ENCODE results near the gene EHD2.

EHD2 gene

GRCh38 chr19:47673426-47673825 is 39.8 kb upstream of the EHD2 start:
- no peak for TF ChIP-seq CTCF (conservative IDR thresholded peaks at IDR 0.05; ENCODE audit: control insufficient read depth, insufficient read depth, low read depth, low read length)
- DNase-seq (ENCODE audit: low read depth) = no peak

GRCh38 chr19:47674548-47674947 is 38.7 kb upstream of the EHD2 start:
- TF ChIP-seq CTCF (conservative IDR thresholded peaks at IDR 0.05; ENCODE audit: control insufficient read depth, insufficient read depth, low read depth, low read length) = no peak
- no peak overlapping the region for H3K4me3 ChIP-seq (ENCODE audit: control insufficient read depth, low read depth, low read length)
- DNase-seq (ENCODE audit: low read depth) = no peak

More at GRCh38 chr19:47673426-47673825, 39.8 kb upstream of the EHD2 start:
- no peak overlapping the region for H3K4me3 ChIP-seq (ENCODE audit: control insufficient read depth, low read depth, low read length)

- no peak for DNase-seq (ENCODE audit: low read depth)
- no peak overlapping the region for H3K4me3 ChIP-seq (ENCODE audit: control insufficient read depth, low read depth, low read length)
- TF ChIP-seq CTCF (conservative IDR thresholded peaks at IDR 0.05; ENCODE audit: control insufficient read depth, insufficient read depth, low read depth, low read length) = no peak
Observed at GRCh38 chr19:47675271-47675670, 38.0 kb upstream of the EHD2 start.

- no peak for TF ChIP-seq CTCF (conservative IDR thresholded peaks at IDR 0.05; ENCODE audit: control insufficient read depth, insufficient read depth, low read depth, low read length)
- no peak for DNase-seq (ENCODE audit: low read depth)
- no peak overlapping the region for H3K4me3 ChIP-seq (ENCODE audit: control insufficient read depth, low read depth, low read length)
Observed at GRCh38 chr19:47675859-47676258, 37.4 kb upstream of the EHD2 start.

- DNase-seq (ENCODE audit: low read depth) = no peak
- TF ChIP-seq CTCF (conservative IDR thresholded peaks at IDR 0.05; ENCODE audit: control insufficient read depth, insufficient read depth, low read depth, low read length) = no peak
- H3K4me3 ChIP-seq (ENCODE audit: control insufficient read depth, low read depth, low read length) = no peak overlapping the region
Observed at GRCh38 chr19:47676811-47677210, 36.4 kb upstream of the EHD2 start.

- no peak for DNase-seq (ENCODE audit: low read depth)
- no peak for TF ChIP-seq CTCF (conservative IDR thresholded peaks at IDR 0.05; ENCODE audit: control insufficient read depth, insufficient read depth, low read depth, low read length)
- no peak overlapping the region for H3K4me3 ChIP-seq (ENCODE audit: control insufficient read depth, low read depth, low read length)
Observed at GRCh38 chr19:47679251-47679900, 33.8 kb upstream of the EHD2 start.
